H9 (cell line): ENCODE data around the gene LYRM1. TPM values are rescaled to one million over a fixed set of nuclear protein-coding genes. Genes with fewer than 3 reads are reported as not detected.

ENCODE experiments used
- DNase-seq: peaks from one replicate; pipeline ENCODE4 v3.0.0-alpha.2; 2017
- H2AFZ ChIP-seq: one replicate; pipeline ENCODE4 v1.6.1; 2013; ENCODE audit warnings: mild to moderate bottlenecking, low read length, control low read depth, moderate library complexity
- H2AK5ac ChIP-seq: 2 replicates; pipeline ENCODE4 v1.6.1; 2013; ENCODE audit warnings: low read length, control low read depth, mixed read lengths; ENCODE audit not compliant: insufficient read length
- H2BK120ac ChIP-seq: one replicate; pipeline ENCODE4 v1.6.1; 2013; ENCODE audit warnings: low read depth, mild to moderate bottlenecking, low read length, control low read depth, inconsistent platforms; ENCODE audit not compliant: poor library complexity, severe bottlenecking
- H2BK12ac ChIP-seq: 2 replicates; pipeline ENCODE4 v1.6.1; 2013; ENCODE audit warnings: low read length, control low read depth, mixed read lengths, low read depth; ENCODE audit not compliant: insufficient read length
- H2BK15ac ChIP-seq: 2 replicates; pipeline ENCODE4 v1.6.1; 2013; ENCODE audit warnings: low read depth, low read length, control low read depth
- H2BK20ac ChIP-seq: one replicate; pipeline ENCODE4 v1.6.1; 2013; ENCODE audit warnings: low read depth, mild to moderate bottlenecking, low read length, control low read depth, inconsistent platforms; ENCODE audit not compliant: poor library complexity, severe bottlenecking
- H2BK5ac ChIP-seq: 2 replicates; pipeline ENCODE4 v1.6.1; 2013; ENCODE audit warnings: low read length, control low read depth, mixed read lengths; ENCODE audit not compliant: insufficient read length
- H3K14ac ChIP-seq: 2 replicates; pipeline ENCODE4 v1.6.1; 2013; ENCODE audit warnings: low read length, control low read depth; ENCODE audit not compliant: insufficient read depth
- H3K18ac ChIP-seq: 2 replicates; pipeline ENCODE4 v1.6.1; 2013; ENCODE audit warnings: low read depth, mild to moderate bottlenecking, mixed read lengths, low read length, control low read depth; ENCODE audit not compliant: insufficient read length
- H3K23ac ChIP-seq: 2 replicates; pipeline ENCODE4 v1.6.1; 2013; ENCODE audit warnings: low read length, control low read depth, mixed read lengths, low read depth; ENCODE audit not compliant: insufficient read length
- H3K23me2 ChIP-seq: 2 replicates; pipeline ENCODE4 v1.6.1; 2013; ENCODE audit warnings: low read depth, mild to moderate bottlenecking, mixed read lengths, low read length, control low read depth; ENCODE audit not compliant: insufficient read length, poor library complexity, severe bottlenecking
- H3K27ac ChIP-seq: 2 replicates; pipeline ENCODE4 v1.5.1; 2013; ENCODE audit warnings: low read length, control low read depth, mixed read lengths, low read depth; ENCODE audit not compliant: insufficient read length
- H3K27me3 ChIP-seq: 2 replicates; pipeline ENCODE4 v1.6.1; 2013; ENCODE audit warnings: low read length, control low read depth, inconsistent platforms; ENCODE audit not compliant: insufficient read depth
- H3K4ac ChIP-seq: 2 replicates; pipeline ENCODE4 v1.6.1; 2013; ENCODE audit warnings: low read depth, mild to moderate bottlenecking, control low read depth, inconsistent platforms, low read length, moderate library complexity
- H3K4me1 ChIP-seq: 2 replicates; pipeline ENCODE4 v1.6.1; 2013; ENCODE audit warnings: low read length, control low read depth, inconsistent platforms; ENCODE audit not compliant: insufficient read depth
- H3K4me2 ChIP-seq: 2 replicates; pipeline ENCODE4 v1.6.1; 2013; ENCODE audit warnings: low read length, control low read depth, mixed read lengths; ENCODE audit not compliant: insufficient read length, insufficient read depth
- H3K56ac ChIP-seq: 2 replicates; pipeline ENCODE4 v1.6.1; 2013; ENCODE audit warnings: low read depth, mild to moderate bottlenecking, mixed read lengths, low read length, control low read depth; ENCODE audit not compliant: insufficient read length
- H3K79me1 ChIP-seq: 2 replicates; pipeline ENCODE4 v1.6.1; 2013; ENCODE audit warnings: low read depth, mild to moderate bottlenecking, moderate library complexity, low read length, control low read depth, inconsistent platforms; ENCODE audit not compliant: insufficient read depth, poor library complexity, severe bottlenecking
- H3K79me2 ChIP-seq: 2 replicates; pipeline ENCODE4 v1.6.1; 2013; ENCODE audit warnings: low read length, control low read depth, inconsistent platforms; ENCODE audit not compliant: insufficient read depth
- H3K9ac ChIP-seq: 2 replicates; pipeline ENCODE4 v1.6.1; 2013; ENCODE audit warnings: low read length, control low read depth, mixed read lengths; ENCODE audit not compliant: insufficient read length; ENCODE audit errors: extremely low read depth
- H3K9me3 ChIP-seq: one replicate; pipeline ENCODE4 v1.6.1; 2013; ENCODE audit warnings: low read depth, low read length, inconsistent platforms; ENCODE audit not compliant: control insufficient read depth
- H3T11ph ChIP-seq: one replicate; pipeline ENCODE4 v1.6.1; 2013; ENCODE audit warnings: mild to moderate bottlenecking, low read length, control low read depth, inconsistent platforms
- H4K20me1 ChIP-seq: one replicate; pipeline ENCODE4 v1.6.1; 2013; ENCODE audit not compliant: control insufficient read depth, insufficient read length, insufficient read depth
- H4K5ac ChIP-seq: 2 replicates; pipeline ENCODE4 v1.6.1; 2013; ENCODE audit warnings: low read depth, mild to moderate bottlenecking, mixed read lengths, low read length, control low read depth; ENCODE audit not compliant: insufficient read length
- H4K8ac ChIP-seq: replicated peaks from 2 replicates; pipeline ENCODE4 v1.6.1; 2013; ENCODE audit warnings: low read length, control low read depth, mixed read lengths, low read depth; ENCODE audit not compliant: insufficient read length
- H4K91ac ChIP-seq: 2 replicates; pipeline ENCODE4 v1.6.1; 2013; ENCODE audit warnings: low read depth, mild to moderate bottlenecking, moderate library complexity, mixed read lengths, low read length, control low read depth; ENCODE audit not compliant: insufficient read length
- H3K27ac Mint-ChIP-seq, 3 experiments: 2 replicates in 2 of 3; 3 replicates in 1 of 3; pipeline ENCODE4 v1.8.0; 2020 to 2021; ENCODE audit warnings: mixed read lengths in 3 of 3, mild to moderate bottlenecking in 1 of 3, moderate library complexity in 1 of 3
- H3K27me3 Mint-ChIP-seq: 2 replicates; pipeline ENCODE4 v1.8.0; 2021; ENCODE audit warnings: low read depth, mild to moderate bottlenecking, moderate library complexity, mixed read lengths
- H3K36me3 Mint-ChIP-seq, 3 experiments: 2 replicates in 2 of 3; 3 replicates in 1 of 3; pipeline ENCODE4 v1.8.0; 2020 to 2021; ENCODE audit warnings: low read depth in 3 of 3, mixed read lengths in 3 of 3; ENCODE audit not compliant: insufficient read depth in 1 of 3
- H3K4me1 Mint-ChIP-seq, 2 experiments: 2 replicates each; pipeline ENCODE4 v1.8.0; 2020; ENCODE audit warnings: mixed read lengths in 2 of 2
- H3K4me3 Mint-ChIP-seq, 2 experiments: 2 replicates in 1 of 2; 3 replicates in 1 of 2; pipeline ENCODE4 v1.8.0; 2020 to 2021; ENCODE audit warnings: mild to moderate bottlenecking in 2 of 2, mixed read lengths in 2 of 2, moderate library complexity in 1 of 2
- H3K9me3 Mint-ChIP-seq, 2 experiments: 2 replicates in 1 of 2; 3 replicates in 1 of 2; pipeline ENCODE4 v1.8.0; 2020; ENCODE audit warnings: mild to moderate bottlenecking in 2 of 2, mixed read lengths in 2 of 2, moderate library complexity in 1 of 2
- WGBS: extraction: QIAGEN DNeasy Blood & Tissue Kit; methylation state at CpG from one replicate; pipeline ENCODE4 v1.1.7; 2013; ENCODE audit warnings: missing lambda C conversion rate, low lambda C conversion rate, mixed read lengths; ENCODE audit not compliant: insufficient read length; ENCODE audit errors: extremely low coverage; 5-methylcytosine and 5-hydroxymethylcytosine counted together
- total RNA-seq: library from RNA; stranded (reverse); gene quantifications from 2 replicates; pipeline ENCODE4 v1.2.1, GENCODE V29; 2021
- TF ChIP-seq, protein P1 (sequence below): fragments of 200-600 bp; sonication (generic); conservative IDR thresholded peaks from 3 replicates; pipeline ENCODE4 v1.8.0; 2021; ENCODE audit warnings: antibody characterized with exemption, mild to moderate bottlenecking

The LYRM1 gene
- total RNA-seq, 1 experiment from 2014 or later = 9.6 TPM

DNA sequence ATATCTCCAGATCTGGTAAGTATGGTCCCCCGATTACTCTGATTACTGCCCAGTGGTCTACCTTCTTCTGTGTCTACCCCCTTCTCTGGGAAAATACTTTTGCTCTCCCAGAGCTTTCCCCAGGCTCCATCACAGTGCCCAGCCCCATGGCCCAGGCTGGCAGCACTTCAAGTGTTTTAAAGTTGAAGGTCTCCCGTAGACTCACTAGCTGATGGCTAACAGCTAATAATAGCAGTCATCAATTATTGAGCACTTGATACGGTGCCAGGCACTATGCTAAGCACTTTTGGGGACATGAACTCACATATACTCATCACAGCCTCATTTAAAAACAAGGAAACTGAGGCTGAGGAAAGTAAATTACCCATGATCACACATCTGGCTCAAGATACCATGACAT is 33.8 kb upstream of the LYRM1 start:
- H3K4me3 Mint-ChIP-seq = no peak overlapping the region

More for the DNA sequence above, 33.8 kb upstream of the LYRM1 start:
- Histone ChIP-seq H3K79me1 (peaks cover 11% of the 10 kb centered on the region), H2BK120ac (no peak overlapping the region), H4K20me1 (no peaks in the 10 kb centered on the region), H3K4me2 (no peak overlapping the region), H2BK15ac (no peak overlapping the region), H3K4me1 (peaks cover 3% of the 10 kb centered on the region; the same call in 1 of the 2 replicates), H3T11ph (no peak overlapping the region), H4K91ac (no peak overlapping the region), H3K18ac (no peak overlapping the region), H3K4ac (no peak overlapping the region), H3K79me2 (peaks cover 3% of the 10 kb centered on the region; the same call in 1 of the 2 replicates), H2AK5ac (no peak overlapping the region), H3K56ac (no peak overlapping the region), H3K9ac (no peak overlapping the region), H3K23ac (no peak overlapping the region), H2BK20ac (no peak overlapping the region), H4K5ac (no peak overlapping the region), H3K27me3 (no peaks in the 10 kb centered on the region), H2BK5ac (no peak overlapping the region), H2AFZ (no peak overlapping the region), H3K9me3 (no peaks in the 10 kb centered on the region), H2BK12ac (no peak overlapping the region), H4K8ac (no peak overlapping the region), H3K23me2 (no peaks in the 10 kb centered on the region), H3K14ac (no peak overlapping the region), H3K27ac (no peak overlapping the region)
- Mint-ChIP-seq H3K27me3 (no peaks in the 10 kb centered on the region), H3K27ac (peak overlapping the region in 2 of 3 experiments; percentile 74 to 85; a peak in 3 of 7 replicates), H3K4me1 (peaks cover 28 to 31% of the 10 kb centered on the region in 2 experiments), H3K9me3 (no peaks in the 10 kb centered on the region), H3K36me3 (peaks cover 6 to 13% (median 12%) of the 10 kb centered on the region in 3 experiments)
- WGBS = no CpG with 5 or more reads among the region's 3 CpGs
- DNase-seq = no peak
- TF ChIP-seq, protein P1, sequence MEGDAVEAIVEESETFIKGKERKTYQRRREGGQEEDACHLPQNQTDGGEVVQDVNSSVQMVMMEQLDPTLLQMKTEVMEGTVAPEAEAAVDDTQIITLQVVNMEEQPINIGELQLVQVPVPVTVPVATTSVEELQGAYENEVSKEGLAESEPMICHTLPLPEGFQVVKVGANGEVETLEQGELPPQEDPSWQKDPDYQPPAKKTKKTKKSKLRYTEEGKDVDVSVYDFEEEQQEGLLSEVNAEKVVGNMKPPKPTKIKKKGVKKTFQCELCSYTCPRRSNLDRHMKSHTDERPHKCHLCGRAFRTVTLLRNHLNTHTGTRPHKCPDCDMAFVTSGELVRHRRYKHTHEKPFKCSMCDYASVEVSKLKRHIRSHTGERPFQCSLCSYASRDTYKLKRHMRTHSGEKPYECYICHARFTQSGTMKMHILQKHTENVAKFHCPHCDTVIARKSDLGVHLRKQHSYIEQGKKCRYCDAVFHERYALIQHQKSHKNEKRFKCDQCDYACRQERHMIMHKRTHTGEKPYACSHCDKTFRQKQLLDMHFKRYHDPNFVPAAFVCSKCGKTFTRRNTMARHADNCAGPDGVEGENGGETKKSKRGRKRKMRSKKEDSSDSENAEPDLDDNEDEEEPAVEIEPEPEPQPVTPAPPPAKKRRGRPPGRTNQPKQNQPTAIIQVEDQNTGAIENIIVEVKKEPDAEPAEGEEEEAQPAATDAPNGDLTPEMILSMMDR = no peak
